DOHH2 (cell line): ENCODE measurements around the gene GABARAPL1.

ENCODE experiments used
- CTCF ChIP-seq: fragments of 200-600 bp; sonication (generic); IDR thresholded peaks from one replicate; pipeline ENCODE4 v1.5.1; 2014; ENCODE audit warnings: antibody characterized with exemption, mild to moderate bottlenecking, low read depth, low read length; ENCODE audit not compliant: poor library complexity, severe bottlenecking
- EZH2phosphoT487 ChIP-seq: fragments of 200-600 bp; sonication (generic); IDR thresholded peaks from 2 replicates; pipeline ENCODE4 v1.6.1; 2017; ENCODE audit warnings: borderline replicate concordance, mild to moderate bottlenecking, antibody characterized with exemption, low read length, moderate library complexity, mixed read lengths

DNA sequence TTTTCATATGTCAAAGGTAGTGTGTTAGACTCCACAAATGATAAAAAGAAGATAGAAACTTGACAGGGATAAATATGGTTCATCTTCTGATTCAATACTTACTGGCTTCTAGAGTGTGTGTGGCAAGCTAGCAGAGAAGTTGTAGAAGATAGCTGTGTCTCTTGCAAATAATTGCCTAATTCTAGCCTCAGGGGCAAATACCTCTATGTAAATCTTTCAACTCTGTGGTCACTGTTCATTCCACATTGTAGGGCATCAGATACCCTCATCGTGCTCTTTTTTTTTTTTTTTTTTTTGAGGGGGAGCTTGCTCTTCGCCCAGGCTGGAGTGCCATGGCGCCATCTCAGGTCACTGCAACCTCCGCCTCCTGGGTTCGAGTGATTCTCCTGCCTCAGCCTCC lies 42.5 kb upstream of the GABARAPL1 start:
- TF ChIP-seq CTCF, result no peak
- TF ChIP-seq EZH2phosphoT487, result no peak
